Measurements from ENCODE around the gene TENM4. TPM values are rescaled to one million over a fixed set of nuclear protein-coding genes. Genes with fewer than 3 reads are reported as not detected.

The TENM4 gene
- total and polyA plus RNA-seq, 2 of the 13 experiments (the other 11 are each of a cell fraction or from before 2014, with no cell fraction given) = not detected

DNA sequence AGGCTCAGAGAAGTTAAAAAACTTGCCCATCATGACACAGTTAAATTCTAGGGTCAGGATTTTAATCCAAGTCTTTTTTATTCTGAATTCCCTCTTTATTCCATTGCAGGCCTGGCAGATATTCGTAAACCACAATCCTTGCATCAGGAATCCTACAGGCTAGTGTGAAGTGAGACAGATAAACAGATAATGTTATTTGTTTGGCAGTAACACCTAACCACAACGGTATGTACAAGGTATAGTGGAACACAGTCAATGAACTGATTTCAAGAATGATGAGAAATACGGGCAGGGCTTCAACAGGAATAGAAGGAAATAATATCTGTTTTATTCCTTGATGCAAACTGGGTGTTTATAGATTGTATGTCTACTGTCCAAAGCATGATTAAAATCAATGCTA, 834.2 kb downstream of the TENM4 start:
- POLR2A ChIA-PET = no interaction called here
- CTCF ChIA-PET (ENCODE audit: low intra/inter-chr PET ratio, low total read pairs) = no interaction called here

DNA sequence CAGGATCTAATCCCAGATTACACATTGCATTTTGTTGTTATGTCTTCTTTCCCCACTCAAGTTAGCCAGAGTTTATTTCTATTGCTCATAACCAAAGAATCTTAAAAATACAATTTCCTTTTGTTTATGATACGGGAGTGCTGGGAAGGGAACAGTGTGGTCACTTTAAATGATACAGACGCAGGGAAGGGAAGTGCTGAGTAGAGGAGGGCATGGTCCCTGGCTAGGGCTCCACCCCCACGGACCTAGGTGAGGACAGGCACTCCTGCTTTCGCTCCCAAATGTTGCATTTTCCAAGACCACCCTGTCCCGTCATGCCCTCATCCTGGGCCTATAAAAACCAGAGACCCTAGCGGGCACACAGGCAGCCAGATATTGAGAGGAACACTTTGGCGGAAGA, 835.5 kb downstream of the TENM4 start:
- in situ Hi-C loops (cut with HindIII; ENCODE audit: extremely low pct_ligation_motif_present, low pct_unique_long_range_greater_than_20kb) (no loop called here), intact Hi-C loops (cut with micrococcal nuclease; ENCODE audit: unreplicated experiment) (loop anchor here (10.0 kb wide), 1 partner anchor 1730 kb away; no protein-coding TSS in a partner anchor)
- DNase-seq (ENCODE audit: low spot score) = no peak
- no peak for FAIRE-seq
- H3K4me2 ChIP-seq (ENCODE audit: low read depth, low read length) = no peak overlapping the region
- BruUV-seq (replicated peaks) = no TSS peak
- no peaks in the 10 kb centered on the region for H3K27me3 ChIP-seq (ENCODE audit: control insufficient read depth in 1 of 2, insufficient read depth in 2 of 2, low read length in 2 of 2)
- no peak overlapping the region for H3K27ac ChIP-seq (ENCODE audit: extremely low read length, insufficient read depth, low read length)
- no peak overlapping the region for H3K9ac ChIP-seq (ENCODE audit: insufficient read depth, low read depth, low read length)
- H3K36me3 ChIP-seq (replicated peaks in 1 of 2; ENCODE audit: control insufficient read depth in 1 of 2, insufficient read depth in 2 of 2, low read length in 2 of 2) = no peaks in the 10 kb centered on the region
- H2AFZ ChIP-seq (ENCODE audit: low read length) = no peak overlapping the region
- no peak for ATAC-seq
- no peaks in the 10 kb centered on the region for H3K9me3 ChIP-seq (ENCODE audit: low read length)
- H3K4me1 ChIP-seq (ENCODE audit: insufficient read depth, low read length) = peaks cover 28% of the 10 kb centered on the region
- no peaks in the 10 kb centered on the region for H4K20me1 ChIP-seq (ENCODE audit: insufficient read depth, low read length)
- ChIA-PET CTCF (ENCODE audit: low intra/inter-chr PET ratio, low total read pairs) (no interaction called here), POLR2A (no interaction called here)
- no peaks in the 10 kb centered on the region for H3K79me2 ChIP-seq (ENCODE audit: insufficient read depth, low read length)
- 86% methylated on average over 7 of the region's 7 CpGs for WGBS (ENCODE audit: low lambda C conversion rate)
- H3K4me3 ChIP-seq (replicated peaks in 1 of 3; ENCODE audit: insufficient read depth in 1 of 3, low read depth in 2 of 3, low read length in 3 of 3) = no peak overlapping the region
- TF ChIP-seq ZNF777 (CRISPR knock-in tag; IDR thresholded peaks at IDR 0.05) (no peak), ZNF335 (CRISPR knock-in tag; IDR thresholded peaks at IDR 0.05) (no peak)
- TF ChIP-seq, protein P1, sequence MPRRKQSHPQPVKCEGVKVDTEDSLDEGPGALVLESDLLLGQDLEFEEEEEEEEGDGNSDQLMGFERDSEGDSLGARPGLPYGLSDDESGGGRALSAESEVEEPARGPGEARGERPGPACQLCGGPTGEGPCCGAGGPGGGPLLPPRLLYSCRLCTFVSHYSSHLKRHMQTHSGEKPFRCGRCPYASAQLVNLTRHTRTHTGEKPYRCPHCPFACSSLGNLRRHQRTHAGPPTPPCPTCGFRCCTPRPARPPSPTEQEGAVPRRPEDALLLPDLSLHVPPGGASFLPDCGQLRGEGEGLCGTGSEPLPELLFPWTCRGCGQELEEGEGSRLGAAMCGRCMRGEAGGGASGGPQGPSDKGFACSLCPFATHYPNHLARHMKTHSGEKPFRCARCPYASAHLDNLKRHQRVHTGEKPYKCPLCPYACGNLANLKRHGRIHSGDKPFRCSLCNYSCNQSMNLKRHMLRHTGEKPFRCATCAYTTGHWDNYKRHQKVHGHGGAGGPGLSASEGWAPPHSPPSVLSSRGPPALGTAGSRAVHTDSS (CRISPR knock-in tag; conservative IDR thresholded peaks at IDR 0.05) = no peak
- TF ChIP-seq, protein P2, sequence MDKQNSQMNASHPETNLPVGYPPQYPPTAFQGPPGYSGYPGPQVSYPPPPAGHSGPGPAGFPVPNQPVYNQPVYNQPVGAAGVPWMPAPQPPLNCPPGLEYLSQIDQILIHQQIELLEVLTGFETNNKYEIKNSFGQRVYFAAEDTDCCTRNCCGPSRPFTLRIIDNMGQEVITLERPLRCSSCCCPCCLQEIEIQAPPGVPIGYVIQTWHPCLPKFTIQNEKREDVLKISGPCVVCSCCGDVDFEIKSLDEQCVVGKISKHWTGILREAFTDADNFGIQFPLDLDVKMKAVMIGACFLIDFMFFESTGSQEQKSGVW (CRISPR knock-in tag; IDR thresholded peaks at IDR 0.05; ENCODE audit: borderline replicate concordance) = no peak

More for the DNA sequence above, 834.2 kb downstream of the TENM4 start:
- H3K4me1 ChIP-seq (ENCODE audit: insufficient read depth, low read length) = peaks cover 18% of the 10 kb centered on the region
- no peaks in the 10 kb centered on the region for H3K9me3 ChIP-seq (ENCODE audit: low read length)
- ATAC-seq (no peak), FAIRE-seq (no peak), DNase-seq (ENCODE audit: low spot score) (no peak)
- BruUV-seq (replicated peaks) = no TSS peak
- no peak for TF ChIP-seq ZSCAN22 (CRISPR knock-in tag; IDR thresholded peaks at IDR 0.05)
- TF ChIP-seq TBX3 (IDR thresholded peaks at IDR 0.05; ENCODE audit: borderline replicate concordance) = 0 out of 2 replicates have a peak, but pooled peaks have one; percentile 13
- TF ChIP-seq PHF5A (CRISPR knock-in tag; IDR thresholded peaks at IDR 0.05; ENCODE audit: low read depth, unreplicated experiment) = no peak
- no peak for TF ChIP-seq ZNF672 (CRISPR knock-in tag; IDR thresholded peaks at IDR 0.05)
- TF ChIP-seq MED1 (CRISPR knock-in tag; IDR thresholded peaks at IDR 0.05) = no peak
- no peak for TF ChIP-seq BRCA1 (CRISPR knock-in tag; IDR thresholded peaks at IDR 0.05)
- no peak for TF ChIP-seq ZNF773 (CRISPR knock-in tag; IDR thresholded peaks at IDR 0.05; ENCODE audit: borderline replicate concordance)
- 69% methylated on average over 3 of the region's 3 CpGs for WGBS (ENCODE audit: low lambda C conversion rate)
- intact Hi-C loops (cut with micrococcal nuclease; ENCODE audit: unreplicated experiment) = loop anchor here (10.0 kb wide), 1 partner anchor 1732 kb away; no protein-coding TSS in a partner anchor
- in situ Hi-C loops (cut with HindIII; ENCODE audit: extremely low pct_ligation_motif_present, low pct_unique_long_range_greater_than_20kb) = no loop called here
- no peaks in the 10 kb centered on the region for H3K36me3 ChIP-seq (replicated peaks in 1 of 2; ENCODE audit: control insufficient read depth in 1 of 2, insufficient read depth in 2 of 2, low read length in 2 of 2)
- H3K9ac ChIP-seq (ENCODE audit: insufficient read depth, low read depth, low read length) = no peak overlapping the region
- H3K27ac ChIP-seq (ENCODE audit: extremely low read length, insufficient read depth, low read length) = no peak overlapping the region
- H2AFZ ChIP-seq (ENCODE audit: low read length) = no peak overlapping the region
- H3K27me3 ChIP-seq (ENCODE audit: control insufficient read depth in 1 of 2, insufficient read depth in 2 of 2, low read length in 2 of 2) = no peaks in the 10 kb centered on the region
- H3K79me2 ChIP-seq (ENCODE audit: insufficient read depth, low read length) = no peaks in the 10 kb centered on the region
- no peaks in the 10 kb centered on the region for H4K20me1 ChIP-seq (ENCODE audit: insufficient read depth, low read length)
- no peak overlapping the region for H3K4me3 ChIP-seq (replicated peaks in 1 of 3; ENCODE audit: insufficient read depth in 1 of 3, low read depth in 2 of 3, low read length in 3 of 3)
- H3K4me2 ChIP-seq (ENCODE audit: low read depth, low read length) = no peak overlapping the region

Measured in HepG2 (cell line).